H1 (cell line): ENCODE results near the gene AOPEP. TPM values are rescaled to one million over a fixed set of nuclear protein-coding genes. Genes with fewer than 3 reads are reported as not detected.
A peak's percentile ranks its signal among the peaks of the same experiment; 100 is the strongest.

Experiments
- CTCF ChIA-PET: fragments of 300-600 bp; sonication (Branson Sonifier 250); formaldehyde crosslinking; loops from one replicate; lab custom pipeline; 2021; ENCODE audit not compliant: partially characterized antibody; lab: Charles Lee
- POLR2A ChIA-PET: fragments of 300-600 bp; sonication (Branson Sonifier 250); formaldehyde crosslinking; loops from one replicate; lab custom pipeline; 2021; ENCODE audit warnings: inconsistent platforms; ENCODE audit not compliant: partially characterized antibody; lab: Charles Lee
- DNase-seq, 2 experiments: peaks; one replicate each; pipeline versions ENCODE4 v3.0.0 to v3.0.0-alpha.2; 2010 to 2022; ENCODE audit warnings: low spot score in 2 of 2, low read depth in 1 of 2, mixed read lengths in 1 of 2
- FAIRE-seq: peaks from 2 replicates; lab custom pipeline; 2011; peaks lifted over from hg19 to GRCh38; lab: Jason Lieb, UNC
- H2AFZ ChIP-seq: 2 replicates; pipeline ENCODE4 v1.8.1; 2012; ENCODE audit warnings: low read length, inconsistent platforms
- H2AK5ac ChIP-seq: 2 replicates; pipeline ENCODE4 v1.6.1; 2013; ENCODE audit warnings: low read depth, low read length
- H2BK120ac ChIP-seq: replicated peaks from 2 replicates; pipeline ENCODE3; 2013; ENCODE audit warnings: low read depth, low read length, inconsistent platforms
- H2BK12ac ChIP-seq: 2 replicates; pipeline ENCODE4 v1.6.1; 2013; ENCODE audit warnings: low read depth, low read length
- H2BK15ac ChIP-seq: 2 replicates; pipeline ENCODE4 v1.6.1; 2013; ENCODE audit warnings: low read length
- H2BK20ac ChIP-seq: 2 replicates; pipeline ENCODE4 v1.6.1; 2013; ENCODE audit warnings: low read length
- H2BK5ac ChIP-seq: 2 replicates; pipeline ENCODE4 v1.6.1; 2013; ENCODE audit warnings: low read depth, low read length
- H3K14ac ChIP-seq: 2 replicates; pipeline ENCODE4 v1.6.1; 2013; ENCODE audit warnings: inconsistent platforms; ENCODE audit not compliant: insufficient read length
- H3K18ac ChIP-seq: 2 replicates; pipeline ENCODE4 v1.6.1; 2013; ENCODE audit warnings: low read length; ENCODE audit errors: extremely low read depth
- H3K23ac ChIP-seq: 2 replicates; pipeline ENCODE4 v1.6.1; 2013; ENCODE audit warnings: inconsistent platforms; ENCODE audit not compliant: insufficient read length
- H3K23me2 ChIP-seq: 2 replicates; pipeline ENCODE4 v1.6.1; 2013; ENCODE audit warnings: low read depth, low read length
- H3K27ac ChIP-seq: 2 replicates; pipeline ENCODE4 v1.6.1; 2011; ENCODE audit warnings: low read depth, low read length, inconsistent platforms
- H3K27me3 ChIP-seq, 4 experiments: replicated peaks in 1 of 4; 1 replicate in 1 of 4; 2 replicates in 3 of 4; pipeline versions ENCODE4 v1.6.1 to v1.8.1; 2011 to 2013; ENCODE audit warnings: low read length in 3 of 4, mild to moderate bottlenecking in 3 of 4, inconsistent platforms in 2 of 4, mixed read lengths in 2 of 4, moderate library complexity in 1 of 4; ENCODE audit not compliant: control insufficient read depth in 3 of 4, insufficient read depth in 3 of 4; ENCODE audit errors: extremely low read depth in 1 of 4
- H3K36me3 ChIP-seq, 4 experiments: 2 replicates each; pipeline versions ENCODE4 v1.6.1 to v1.8.1; 2011 to 2013; ENCODE audit warnings: mild to moderate bottlenecking in 4 of 4, low read length in 3 of 4, moderate library complexity in 2 of 4, control low read depth in 1 of 4, inconsistent platforms in 1 of 4; ENCODE audit not compliant: insufficient read depth in 4 of 4, control insufficient read depth in 2 of 4
- H3K4ac ChIP-seq: replicated peaks from 2 replicates; pipeline ENCODE3; 2013; ENCODE audit warnings: low read length, low read depth, mixed read lengths, inconsistent platforms; ENCODE audit not compliant: insufficient read length
- H3K4me1 ChIP-seq, 4 experiments: replicated peaks in 1 of 4; 1 replicate in 1 of 4; 2 replicates in 3 of 4; pipeline versions ENCODE4 v1.6.1 to v1.8.1; 2011 to 2013; ENCODE audit warnings: low read length in 3 of 4, inconsistent platforms in 2 of 4, mixed read lengths in 1 of 4; ENCODE audit not compliant: insufficient read depth in 4 of 4, control insufficient read depth in 3 of 4
- H3K4me2 ChIP-seq, 2 experiments: 2 replicates each; pipeline versions ENCODE4 v1.6.1 to v1.8.1; 2011 to 2013; ENCODE audit warnings: low read depth in 2 of 2, low read length in 2 of 2, control low read depth in 1 of 2, inconsistent platforms in 1 of 2, mild to moderate bottlenecking in 1 of 2; ENCODE audit not compliant: insufficient read depth in 1 of 2
- H3K4me3 ChIP-seq, 4 experiments: fragments of 200-600, 300-600 bp in 1 of 4; sonication (generic), shearing (Covaris generic), sonication (Bioruptor Twin) in 1 of 4; 2 replicates each; pipeline versions ENCODE4 v1.5.1 to v1.8.1; 2011 to 2016; ENCODE audit warnings: low read length in 4 of 4, low read depth in 3 of 4, control low read depth in 2 of 4, inconsistent platforms in 2 of 4, mild to moderate bottlenecking in 2 of 4, mixed read lengths in 1 of 4, moderate library complexity in 1 of 4; ENCODE audit not compliant: insufficient read depth in 2 of 4; ENCODE audit errors: extremely low read depth in 1 of 4
- H3K56ac ChIP-seq: replicated peaks from 2 replicates; pipeline ENCODE3; 2013; ENCODE audit warnings: low read depth, mild to moderate bottlenecking, mixed read lengths, low read length, inconsistent platforms; ENCODE audit not compliant: insufficient read length
- H3K79me1 ChIP-seq: 2 replicates; pipeline ENCODE4 v1.6.1; 2013; ENCODE audit warnings: low read depth, low read length, control low read depth
- H3K79me2 ChIP-seq, 2 experiments: 2 replicates each; pipeline versions ENCODE4 v1.6.1 to v1.8.1; 2012 to 2013; ENCODE audit warnings: low read length in 2 of 2, mild to moderate bottlenecking in 2 of 2, inconsistent platforms in 1 of 2; ENCODE audit not compliant: insufficient read depth in 2 of 2, control insufficient read depth in 1 of 2
- H3K9ac ChIP-seq, 4 experiments: replicated peaks in 1 of 4; 1 replicate in 1 of 4; 2 replicates in 3 of 4; pipeline versions ENCODE4 v1.6.1 to v1.8.1; 2011 to 2013; ENCODE audit warnings: low read depth in 3 of 4, low read length in 3 of 4, control low read depth in 2 of 4, mild to moderate bottlenecking in 2 of 4, moderate library complexity in 2 of 4, inconsistent platforms in 1 of 4; ENCODE audit errors: extremely low read depth in 1 of 4
- H3K9me3 ChIP-seq, 2 experiments: 2 replicates each; pipeline versions ENCODE4 v1.6.1 to v1.8.1; 2012 to 2013; ENCODE audit warnings: mild to moderate bottlenecking in 2 of 2, moderate library complexity in 2 of 2, control low read depth in 1 of 2, inconsistent platforms in 1 of 2, low read depth in 1 of 2, low read length in 1 of 2, mixed read lengths in 1 of 2; ENCODE audit not compliant: insufficient read depth in 2 of 2
- H4K20me1 ChIP-seq, 2 experiments: replicated peaks in 1 of 2; 2 replicates each; pipeline versions ENCODE3 to v1.8.1; 2011 to 2013; ENCODE audit warnings: inconsistent platforms in 2 of 2, low read length in 2 of 2, mild to moderate bottlenecking in 1 of 2; ENCODE audit not compliant: insufficient read depth in 2 of 2, control insufficient read depth in 1 of 2
- H4K5ac ChIP-seq: 2 replicates; pipeline ENCODE4 v1.6.1; 2013; ENCODE audit warnings: low read length, low read depth, mixed read lengths, inconsistent platforms; ENCODE audit not compliant: insufficient read length
- H4K8ac ChIP-seq: 2 replicates; pipeline ENCODE4 v1.8.0; 2013; ENCODE audit warnings: mild to moderate bottlenecking, moderate library complexity, low read length, inconsistent platforms; ENCODE audit not compliant: insufficient read depth; ENCODE audit errors: extremely low read depth
- H4K91ac ChIP-seq: replicated peaks from 2 replicates; pipeline ENCODE3; 2013; ENCODE audit warnings: low read length, mixed read lengths, inconsistent platforms; ENCODE audit not compliant: insufficient read length
- CBX8 ChIP-seq: fragments of 300-800, 300-1000 bp; sonication (generic); IDR thresholded peaks from 2 replicates; pipeline ENCODE4 v1.7.1; 2016; ENCODE audit warnings: low read depth, low read length, borderline replicate concordance
- EP300 ChIP-seq, 2 experiments: IDR thresholded peaks; 1 replicate in 1 of 2; 2 replicates in 1 of 2; pipeline ENCODE4 v1.6.1; 2011 to 2012; ENCODE audit warnings: low read depth in 2 of 2, low read length in 2 of 2, mild to moderate bottlenecking in 2 of 2, borderline replicate concordance in 1 of 2, inconsistent platforms in 1 of 2, moderate library complexity in 1 of 2
- EZH2 ChIP-seq: fragments of 200-600 bp; sonication (generic); IDR thresholded peaks from 2 replicates; pipeline ENCODE4 v1.7.1; 2012; ENCODE audit warnings: low read depth, mild to moderate bottlenecking, moderate library complexity, low read length, inconsistent platforms; ENCODE audit not compliant: severe bottlenecking
- HDAC2 ChIP-seq, 2 experiments: fragments of 300-600 bp in 1 of 2; sonication (generic) in 1 of 2; IDR thresholded peaks; 2 replicates each; pipeline ENCODE4 v1.6.1; 2011 to 2012; ENCODE audit warnings: low read depth in 2 of 2, low read length in 2 of 2, mild to moderate bottlenecking in 2 of 2, moderate library complexity in 2 of 2, borderline replicate concordance in 1 of 2, inconsistent platforms in 1 of 2
- KDM1A ChIP-seq: fragments of 200-600, 300-600 bp; sonication (generic); IDR thresholded peaks from 2 replicates; pipeline ENCODE4 v1.7.1; 2016; ENCODE audit warnings: mild to moderate bottlenecking, low read length, borderline replicate concordance
- TAF7 ChIP-seq: optimal IDR thresholded peaks from 2 replicates; pipeline ENCODE3; 2011; ENCODE audit warnings: low read depth, mild to moderate bottlenecking, inconsistent platforms, low read length, moderate library complexity, borderline replicate concordance
- TEAD4 ChIP-seq: IDR thresholded peaks from 2 replicates; pipeline ENCODE4 v1.6.1; 2012; ENCODE audit warnings: low read depth, low read length, inconsistent platforms, mixed read lengths
- ZNF274 ChIP-seq: IDR thresholded peaks from 2 replicates; pipeline ENCODE4 v1.7.0; 2012; ENCODE audit warnings: low read length, borderline replicate concordance; ENCODE audit errors: extremely low read depth
- WGBS, 2 experiments: shearing (Covaris generic) in 1 of 2; methylation state at CpG; one replicate each; pipeline versions ENCODE4 v1.1.6 to v1.1.7; 2013 to 2015; ENCODE audit warnings: low lambda C conversion rate in 2 of 2, mixed read lengths in 2 of 2, inconsistent platforms in 1 of 2, low coverage in 1 of 2, missing lambda C conversion rate in 1 of 2; ENCODE audit not compliant: insufficient replicate concordance in 2 of 2, insufficient coverage in 1 of 2, insufficient read length in 1 of 2; ENCODE audit errors: extremely low coverage in 1 of 2, missing lambda C conversion rate in 1 of 2; 5-methylcytosine and 5-hydroxymethylcytosine counted together
- polyA plus RNA-seq, 7 experiments: library from polyadenylated mRNA; depleted of rRNA in 3 of 7; stranded (reverse) in 5 of 7; unstranded in 2 of 7; fragments of >200 nt in 5 of 7; fragments of 200-250 nt in 2 of 7; gene quantifications; 1 replicate in 5 of 7; 2 replicates in 1 of 7; 4 replicates in 1 of 7; pipeline versions ENCODE4 v1.2.1 to v1.2.3, GENCODE V29; 2011 to 2013; ENCODE audit warnings: missing spikeins in 2 of 7, mixed read lengths in 2 of 7
- total RNA-seq: library from RNA; stranded (reverse); fragmentation: NEBNext Ultra II Directional; extraction: Animal tissue kit (Norgen Biotek cat#: 25700); gene quantifications from 2 replicates; pipeline ENCODE4 v1.2.1, GENCODE V29; 2021
- TF ChIP-seq, protein P1 (sequence below): IDR thresholded peaks from 2 replicates; pipeline ENCODE4 v1.6.1; 2012; ENCODE audit warnings: inconsistent platforms

The AOPEP gene
- total and polyA plus RNA-seq, 2 of the 8 experiments (the other 6 are each of a cell fraction or from before 2014, with no cell fraction given) = 6.1 to 14.3 TPM

DNA sequence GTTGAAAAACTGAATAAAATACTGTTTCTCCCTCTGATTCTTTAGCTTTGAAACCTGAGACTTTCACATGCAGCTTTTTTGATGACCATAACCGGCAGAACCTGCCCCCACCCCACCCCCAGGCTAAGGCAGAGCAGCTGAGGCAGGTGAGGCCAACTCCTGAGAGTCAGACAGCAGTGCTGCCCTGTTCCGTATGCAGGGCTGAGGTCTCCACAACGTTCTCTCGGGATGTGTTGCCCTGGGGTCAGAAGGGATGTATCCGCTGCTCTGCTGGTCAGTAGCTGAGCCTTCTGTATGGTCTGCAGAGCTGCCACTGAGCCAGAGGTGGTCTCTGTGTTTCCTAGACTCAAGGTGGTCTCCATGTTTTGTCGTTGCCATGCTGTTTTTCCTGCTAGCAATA, 190.5 kb downstream of the AOPEP start:
- H3K23ac ChIP-seq = no peak overlapping the region
- CTCF ChIA-PET = interaction anchor here (0.7 to 1.3 kb wide), 5 partner anchors 11 to 304 kb away, joined by 3 to 7 read pairs (median 4); no protein-coding TSS in a partner anchor
- peak overlapping the region; percentile 75; the same call in 1 of the 2 replicates for H3K18ac ChIP-seq
- FAIRE-seq = no peak
- H3K36me3 ChIP-seq = no peaks in the 10 kb centered on the region
- WGBS, 2 experiments = 86% methylated on average over 6 of the region's 6 CpGs; no CpG with 5 or more reads in 1 of the 2 experiments
- H3K79me1 ChIP-seq = no peaks in the 10 kb centered on the region; the same call in 1 of the 2 replicates
- TF ChIP-seq EP300 (IDR thresholded peaks at IDR 0.05; ENCODE audit: borderline replicate concordance in 1 of 2, low read depth in 2 of 2, low read length in 2 of 2) (no peak), HDAC2 (IDR thresholded peaks at IDR 0.05; ENCODE audit: borderline replicate concordance in 1 of 2, low read depth in 2 of 2, low read length in 2 of 2) (no peak), TAF7 (no peak), TEAD4 (no peak), CBX8 (no peak), KDM1A (no peak), ZNF274 (no peak), EZH2 (no peak)
- TF ChIP-seq, protein P1, sequence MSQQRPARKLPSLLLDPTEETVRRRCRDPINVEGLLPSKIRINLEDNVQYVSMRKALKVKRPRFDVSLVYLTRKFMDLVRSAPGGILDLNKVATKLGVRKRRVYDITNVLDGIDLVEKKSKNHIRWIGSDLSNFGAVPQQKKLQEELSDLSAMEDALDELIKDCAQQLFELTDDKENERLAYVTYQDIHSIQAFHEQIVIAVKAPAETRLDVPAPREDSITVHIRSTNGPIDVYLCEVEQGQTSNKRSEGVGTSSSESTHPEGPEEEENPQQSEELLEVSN = no peak
- TF ChIP-seq, all 59 proteins: peak for 0
- H3K4me1 ChIP-seq = peaks cover 16 to 28% (median 22%) of the 10 kb centered on the region in 4 experiments
- H2BK120ac ChIP-seq = no peak overlapping the region
- POLR2A ChIA-PET = interaction anchor here (1.6 kb wide), 1 partner anchor 9 kb away, joined by 4 read pairs; no protein-coding TSS in a partner anchor
- 0 out of 2 replicates have a peak overlapping the region, but pooled peaks have one; percentile 0 for H3K27ac ChIP-seq
- H4K5ac ChIP-seq = no peak overlapping the region
- H3K9ac ChIP-seq = no peak overlapping the region
- no peak overlapping the region for H3K4me2 ChIP-seq
- H3K23me2 ChIP-seq = no peaks in the 10 kb centered on the region; the same call in 1 of the 2 replicates
- no peak overlapping the region for H4K8ac ChIP-seq
- no peak overlapping the region for H3K14ac ChIP-seq
- H3K4me3 ChIP-seq = no peak overlapping the region
- 0 out of 2 replicates have a peak overlapping the region, but pooled peaks have one; percentile 40 for H2BK5ac ChIP-seq
- H2AK5ac ChIP-seq = 0 out of 2 replicates have a peak overlapping the region, but pooled peaks have one; percentile 5
- DNase-seq = no peak
- peak overlapping the region; percentile 5 for H4K91ac ChIP-seq
- no peaks in the 10 kb centered on the region for H3K9me3 ChIP-seq
- no peak overlapping the region for H3K4ac ChIP-seq
- no peak overlapping the region for H2AFZ ChIP-seq
- peak overlapping the region; percentile 66; the same call in 1 of the 2 replicates for H2BK15ac ChIP-seq
- H3K79me2 ChIP-seq = no peaks in the 10 kb centered on the region
- H2BK12ac ChIP-seq = peak overlapping the region; percentile 91; the same call in 1 of the 2 replicates
- H3K27me3 ChIP-seq = no peaks in the 10 kb centered on the region
- H3K56ac ChIP-seq = no peak overlapping the region
- H4K20me1 ChIP-seq = no peaks in the 10 kb centered on the region
- H2BK20ac ChIP-seq = peak overlapping the region; percentile 55; the same call in 1 of the 2 replicates
